Measurements from ENCODE around the gene USP49.
A peak's percentile ranks its signal among the peaks of the same experiment; 100 is the strongest.
"Not testable (repeated sequence)": the region's sequence is repeated elsewhere in the genome, so short reads cannot be mapped to it uniquely, and the experiment has no call there.

USP49 gene

GRCh38 chr6:41779788-41780550, 115.2 kb downstream of the USP49 start, which contains the start of gene FRS3:
Gene FRS3 (minus strand): TSS chr6:41779900. CDS start chr6:41776987, 2,913 bp downstream.
- peak; percentile 99 for DNase-seq (ENCODE audit: low spot score)

DNA sequence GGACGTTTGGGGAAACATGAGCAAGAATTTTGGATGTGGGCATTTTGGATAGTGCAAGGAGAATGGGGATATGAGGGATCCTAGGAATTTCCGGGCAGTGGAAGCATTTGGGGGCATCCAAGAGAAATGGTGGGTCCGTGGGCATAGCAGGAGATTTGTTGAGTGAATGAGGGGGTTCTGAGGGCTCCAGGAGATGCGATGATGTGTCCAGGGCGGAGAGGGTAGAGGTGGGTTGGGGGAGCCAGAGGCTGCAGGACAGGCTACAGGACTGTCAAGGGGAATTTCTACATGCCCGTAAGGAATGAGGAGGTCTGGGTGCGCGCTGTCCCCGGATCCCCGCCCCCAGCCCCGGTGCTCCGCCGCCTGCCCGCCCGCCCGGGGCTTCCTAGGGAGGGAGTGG, 115.8 kb downstream of the USP49 start:
- no peak for DNase-seq (ENCODE audit: low spot score)

DNA sequence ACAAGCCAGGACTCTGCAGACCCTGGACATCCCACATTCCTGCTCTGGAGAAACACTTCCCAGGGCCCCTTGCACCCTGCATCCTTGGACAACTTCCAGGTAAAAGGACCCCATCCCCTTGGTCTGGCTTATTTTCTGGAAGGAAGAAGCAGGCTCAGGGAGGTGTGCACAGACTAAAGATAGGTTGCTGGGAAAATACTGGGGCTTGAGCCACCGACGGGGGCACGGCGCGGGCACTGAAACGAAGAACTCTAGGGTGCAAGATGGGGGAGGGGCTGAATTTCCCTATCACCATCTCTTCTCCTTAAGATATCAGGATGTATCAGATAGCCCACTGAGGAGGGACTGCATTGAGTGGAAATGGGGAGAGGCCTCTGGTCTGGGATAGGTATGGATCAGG, 116.3 kb downstream of the USP49 start:
- DNase-seq (ENCODE audit: low spot score) = no peak

- DNase-seq (ENCODE audit: low spot score) = no peak
These were observed 117.5 kb downstream of the USP49 start for GRCh38 chr6:41777551-41778285.

- no peak for DNase-seq (ENCODE audit: low spot score)
These were observed 119.8 kb downstream of the USP49 start for GRCh38 chr6:41775293-41775882.

DNA sequence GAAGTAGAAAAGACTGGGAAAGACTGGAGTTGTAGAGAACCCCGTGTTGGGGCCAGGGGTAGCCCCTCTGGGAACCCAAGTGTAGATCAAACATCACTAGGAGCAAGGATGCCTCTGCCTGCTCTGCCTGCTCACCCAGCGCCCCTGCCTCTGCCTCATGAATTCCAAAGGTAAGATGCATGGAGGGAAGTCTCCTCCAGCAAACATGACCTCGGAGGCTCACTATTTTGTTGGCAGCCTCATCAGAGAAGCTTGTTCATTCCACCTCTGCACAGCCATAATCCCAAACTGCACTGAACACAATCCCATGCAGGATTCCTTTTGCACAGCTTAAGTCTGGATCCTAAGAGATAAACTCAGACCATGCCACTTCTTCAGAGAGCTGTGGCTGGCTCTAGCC, 120.3 kb downstream of the USP49 start:
- DNase-seq (ENCODE audit: low spot score) = no peak

DNA sequence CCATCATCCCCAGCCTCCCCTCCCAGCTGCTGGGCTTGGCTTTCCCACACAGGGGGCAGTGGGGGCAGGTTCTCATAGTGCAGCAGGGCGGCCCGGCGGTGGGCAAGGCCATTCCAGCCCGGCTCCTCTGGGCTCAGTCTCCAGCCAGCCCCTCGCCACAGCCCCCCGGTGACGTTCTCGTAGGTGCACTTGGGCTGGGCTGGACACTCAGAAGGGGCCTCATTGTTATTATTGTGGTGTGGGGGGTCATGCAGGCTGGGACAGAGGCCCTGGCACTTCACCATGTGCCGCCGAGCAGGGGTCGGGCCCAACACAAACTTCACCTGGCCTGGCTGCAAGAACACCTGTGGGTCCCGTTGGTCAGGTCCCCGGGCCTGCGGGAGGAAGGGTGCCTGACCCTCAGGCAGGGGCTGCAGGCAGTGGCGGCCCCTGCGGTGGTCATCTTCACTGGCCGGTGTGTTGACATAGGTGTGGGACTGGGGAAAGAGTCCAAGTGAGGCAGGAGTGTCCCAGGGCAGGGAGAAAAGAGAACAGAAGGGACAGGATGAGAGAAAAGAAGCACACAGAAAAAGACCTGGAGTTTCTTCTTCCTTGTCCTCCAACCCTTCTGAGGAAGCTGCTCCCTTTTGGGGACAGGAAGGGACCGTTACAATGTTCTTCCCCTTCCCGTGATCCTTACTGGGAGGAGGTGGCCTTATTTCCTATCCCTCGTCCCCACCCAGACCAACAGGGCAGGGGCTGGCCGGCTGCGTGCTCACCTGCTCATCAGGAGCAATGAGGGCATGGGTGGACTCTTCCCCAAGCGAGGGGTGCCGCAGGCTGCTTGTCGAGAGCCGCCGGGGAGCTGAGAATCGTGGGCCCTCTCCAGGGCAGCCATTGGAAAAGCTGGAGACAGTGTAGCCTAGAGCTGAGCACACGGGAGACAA, 123.9 kb downstream of the USP49 start:
- DNase-seq (ENCODE audit: low spot score) = no peak

DNA sequence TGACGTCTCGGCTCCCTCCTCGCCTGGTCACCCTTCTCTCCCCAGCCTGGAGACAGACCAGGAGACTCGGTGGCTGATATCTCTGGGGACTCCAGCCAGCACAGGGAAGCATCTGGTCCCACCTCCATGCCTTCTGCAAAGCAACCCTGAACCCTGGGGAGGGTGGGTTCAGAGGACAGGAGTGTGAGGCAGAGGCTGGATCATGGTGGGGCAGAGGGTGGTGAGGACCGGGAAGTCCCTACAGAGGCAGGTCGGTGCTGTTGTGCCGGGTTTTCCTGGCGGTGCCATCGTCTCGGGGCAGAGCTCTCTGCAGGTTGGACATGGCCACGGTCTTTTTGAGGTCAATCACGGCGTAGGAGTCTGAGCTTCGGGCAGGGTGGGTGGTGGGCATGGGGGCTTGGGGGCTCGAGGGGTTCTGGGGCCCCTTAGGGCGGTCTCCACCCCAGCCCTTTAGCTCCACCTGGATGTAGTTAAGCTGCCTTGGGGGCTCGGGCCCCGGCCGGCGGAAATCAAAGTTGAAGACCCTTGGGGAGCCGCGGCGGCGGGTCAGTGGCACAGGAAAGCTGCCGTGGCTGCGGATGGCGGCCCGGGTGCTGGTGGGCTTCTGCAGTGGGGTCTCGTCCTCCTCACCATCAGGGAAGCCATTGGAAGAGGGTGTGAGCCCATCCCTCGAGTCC, 124.7 kb downstream of the USP49 start:
- no peak for DNase-seq (ENCODE audit: low spot score)

- DNase-seq (ENCODE audit: low spot score) = no peak
These were observed 125.8 kb downstream of the USP49 start for GRCh38 chr6:41769376-41769775.

- no peak for DNase-seq (ENCODE audit: low spot score)
These were observed 126.4 kb downstream of the USP49 start for GRCh38 chr6:41768545-41769308.

- DNase-seq (ENCODE audit: low spot score) = no peak
These were observed 127.9 kb downstream of the USP49 start for GRCh38 chr6:41767112-41767833.

- DNase-seq (ENCODE audit: low spot score) = not testable (repeated sequence)
These were observed 129.0 kb downstream of the USP49 start for GRCh38 chr6:41766043-41766664.

DNA sequence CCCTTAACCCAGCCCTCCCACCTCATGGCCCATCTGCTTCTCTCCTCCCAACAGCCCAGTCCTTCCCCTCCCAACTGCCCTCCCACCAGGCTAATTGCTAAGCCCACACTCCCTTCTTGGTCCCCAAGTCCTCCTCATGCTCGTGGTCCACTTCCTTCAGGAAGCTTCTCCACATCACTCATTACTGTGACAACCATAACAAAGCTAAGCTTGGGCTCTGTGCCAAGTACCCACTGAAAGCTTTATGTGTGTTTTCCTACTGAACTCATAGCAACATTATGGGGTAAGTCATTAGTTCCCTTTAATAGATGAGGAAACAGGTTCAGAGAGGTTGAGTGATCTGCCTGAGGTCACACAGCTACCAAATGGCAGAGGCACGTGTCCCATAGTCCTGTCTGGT, 131.7 kb downstream of the USP49 start:
- DNase-seq (ENCODE audit: low spot score) = no peak

DNA sequence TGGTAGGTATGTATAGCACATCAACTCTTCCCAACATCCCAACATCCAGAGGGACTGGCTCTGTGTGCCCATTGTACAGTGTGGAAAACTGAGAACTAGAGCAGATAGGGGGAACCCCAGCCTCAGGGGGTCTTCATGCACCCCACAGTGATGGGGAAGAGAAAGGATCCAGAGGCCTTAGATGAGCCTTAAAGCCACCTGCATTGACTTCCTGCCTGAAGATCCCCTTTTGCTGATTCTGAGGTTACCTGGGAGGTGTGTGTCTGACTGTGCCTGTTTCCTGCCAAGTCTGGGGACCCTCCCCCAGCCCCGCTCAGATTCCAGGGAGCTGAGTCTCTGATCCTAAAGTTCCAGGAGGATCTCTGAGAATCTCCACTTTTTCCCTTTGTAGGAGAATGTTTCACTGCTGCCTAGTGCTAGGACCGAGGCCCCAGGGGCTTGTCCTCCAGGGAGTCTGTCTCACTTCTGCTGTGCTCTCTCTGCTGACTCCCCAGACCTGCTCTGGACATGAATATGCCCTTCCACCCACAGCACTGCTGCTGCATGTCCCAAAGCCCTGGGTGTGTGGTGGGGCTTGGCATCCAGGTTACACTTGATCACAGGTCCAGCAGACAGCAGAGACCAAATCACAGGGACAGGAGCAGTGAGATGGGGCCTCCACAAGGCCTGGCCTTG, 135.1 kb downstream of the USP49 start:
- DNase-seq (ENCODE audit: low spot score) = no peak

DNA sequence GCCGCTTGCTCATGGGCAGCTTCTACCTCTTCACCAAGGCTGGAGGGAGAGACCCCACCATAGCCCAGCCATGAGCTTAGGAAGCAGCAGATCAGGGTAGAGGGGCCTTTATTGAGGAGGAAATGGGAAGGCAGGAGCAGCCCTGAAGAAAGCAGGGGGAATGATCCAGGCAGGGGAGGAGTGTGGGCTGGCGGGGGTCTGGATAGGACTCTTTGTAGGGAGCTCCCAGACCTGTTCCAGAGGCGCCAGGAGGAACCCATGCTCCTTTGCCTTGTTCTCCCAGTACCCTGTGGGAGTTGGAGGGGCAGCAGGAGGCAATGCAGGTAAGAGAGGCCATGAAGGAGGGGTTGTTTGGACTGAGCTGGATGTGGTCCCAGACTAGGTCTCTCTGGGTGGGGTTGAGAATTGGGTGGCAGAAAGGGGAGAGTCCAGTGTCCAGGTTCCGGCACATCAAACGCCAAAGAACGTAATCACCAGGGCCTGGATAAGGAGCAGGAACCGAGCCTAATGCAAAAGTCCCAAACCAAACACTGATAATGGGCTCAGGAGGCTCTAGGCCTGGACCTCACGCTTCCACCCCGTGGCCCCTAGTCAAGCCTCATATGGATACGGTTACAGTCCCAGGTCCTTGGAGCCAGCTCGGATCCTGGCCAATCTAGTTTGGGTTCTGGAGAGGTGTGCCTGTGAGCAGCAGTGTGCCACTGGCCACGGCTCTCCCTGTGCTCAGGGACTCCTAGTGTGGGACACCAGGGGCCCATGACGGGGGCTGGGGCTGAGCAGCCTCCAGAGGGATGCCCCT, 135.9 kb downstream of the USP49 start:
- DNase-seq (ENCODE audit: low spot score) = no peak

- no peak for DNase-seq (ENCODE audit: low spot score)
These were observed 136.5 kb downstream of the USP49 start for GRCh38 chr6:41758641-41759035.

GRCh38 chr6:41757931-41758640, 137.1 kb downstream of the USP49 start:
- no peak for DNase-seq (ENCODE audit: low spot score)
